C4-2B (cell line): ENCODE data around the gene TXNDC11.

Experiments used
- CTCF ChIP-seq: fragments of 450-650 bp; conservative IDR thresholded peaks from 2 replicates; pipeline ENCODE4 v1.5.1; 2017; ENCODE audit warnings: mild to moderate bottlenecking
- ZFX ChIP-seq: fragments of 450-650 bp; IDR thresholded peaks from 2 replicates; pipeline ENCODE4 v1.6.1; 2017

- TF ChIP-seq CTCF (no peak), ZFX (no peak)
Observed at GRCh38 chr16:11706180-11706742, 36.4 kb downstream of the TXNDC11 start.
